KMS-11 (cell line): ENCODE data around the gene NHSL1.

Experiments
- H2AFZ ChIP-seq: fragments of 200-600 bp; sonication (generic); 2 replicates; pipeline ENCODE4 v1.6.1; 2016; ENCODE audit warnings: antibody characterized with exemption, mixed run types, low read depth
- H3K27ac ChIP-seq: fragments of 200-600 bp; sonication (generic); 2 replicates; pipeline ENCODE4 v1.6.1; 2016; ENCODE audit warnings: mild to moderate bottlenecking, mixed run types
- H3K27me3 ChIP-seq: fragments of 200-600 bp; sonication (generic); 2 replicates; pipeline ENCODE4 v1.6.1; 2017; ENCODE audit warnings: mild to moderate bottlenecking, low read depth, mixed run types, moderate library complexity; ENCODE audit not compliant: insufficient read depth
- H3K36me3 ChIP-seq: fragments of 200-600 bp; sonication (generic); 2 replicates; pipeline ENCODE4 v1.6.1; 2017; ENCODE audit warnings: mild to moderate bottlenecking, mixed run types; ENCODE audit not compliant: insufficient read depth
- H3K4me1 ChIP-seq: fragments of 200-600 bp; sonication (generic); 2 replicates; pipeline ENCODE4 v1.6.1; 2016; ENCODE audit warnings: mild to moderate bottlenecking, low read depth, mixed run types; ENCODE audit not compliant: poor library complexity, severe bottlenecking
- H3K4me2 ChIP-seq: fragments of 200-600 bp; sonication (generic); 2 replicates; pipeline ENCODE4 v1.7.0; 2016; ENCODE audit warnings: mild to moderate bottlenecking, mixed run types
- H3K4me3 ChIP-seq: fragments of 200-600 bp; sonication (generic); IDR thresholded peaks from 2 replicates; pipeline ENCODE4 v1.6.1; 2017; ENCODE audit warnings: low read depth, low read length, mixed read lengths; ENCODE audit not compliant: insufficient read depth
- H3K79me2 ChIP-seq: fragments of 200-600 bp; sonication (generic); 2 replicates; pipeline ENCODE4 v1.6.1; 2016; ENCODE audit warnings: low read depth, mixed run types; ENCODE audit not compliant: insufficient read depth
- H3K9ac ChIP-seq: fragments of 200-600 bp; sonication (generic); 2 replicates; pipeline ENCODE4 v1.6.1; 2016; ENCODE audit warnings: mild to moderate bottlenecking, mixed run types
- H4K20me1 ChIP-seq: fragments of 200-600 bp; sonication (generic); 2 replicates; pipeline ENCODE4 v1.6.1; 2016; ENCODE audit warnings: mild to moderate bottlenecking, mixed run types; ENCODE audit not compliant: insufficient read depth
- CTCF ChIP-seq: fragments of 200-600 bp; sonication (generic); conservative IDR thresholded peaks from 2 replicates; pipeline ENCODE4 v1.6.1; 2017; ENCODE audit warnings: low read depth, mild to moderate bottlenecking, antibody characterized with exemption, low read length, moderate library complexity, mixed read lengths

NHSL1 gene

GRCh38 chr6:138494312-138494711 is 5.0 kb downstream of the NHSL1 start:
- no peaks in the 10 kb centered on the region for H3K4me1 ChIP-seq
- H2AFZ ChIP-seq, result no peak overlapping the region
- H3K9ac ChIP-seq, result no peak overlapping the region
- H3K27ac ChIP-seq, result no peak overlapping the region
- no peaks in the 10 kb centered on the region for H4K20me1 ChIP-seq
- no peak overlapping the region for H3K4me3 ChIP-seq
- no peak for TF ChIP-seq CTCF
- H3K79me2 ChIP-seq, result no peaks in the 10 kb centered on the region
- no peaks in the 10 kb centered on the region for H3K36me3 ChIP-seq
- no peak overlapping the region for H3K4me2 ChIP-seq
- no peaks in the 10 kb centered on the region for H3K27me3 ChIP-seq

- H3K36me3 ChIP-seq, result no peaks in the 10 kb centered on the region
- no peak for TF ChIP-seq CTCF
- no peak overlapping the region for H3K27ac ChIP-seq
- H3K4me2 ChIP-seq, result no peak overlapping the region
- H3K4me3 ChIP-seq, result no peak overlapping the region
- H3K79me2 ChIP-seq, result no peaks in the 10 kb centered on the region
- H4K20me1 ChIP-seq, result no peaks in the 10 kb centered on the region
- no peaks in the 10 kb centered on the region for H3K4me1 ChIP-seq
- H3K27me3 ChIP-seq, result no peaks in the 10 kb centered on the region
- H3K9ac ChIP-seq, result no peak overlapping the region
- no peak overlapping the region for H2AFZ ChIP-seq
Measured at GRCh38 chr6:138493413-138493812, 5.9 kb downstream of the NHSL1 start.

- Histone ChIP-seq H2AFZ (no peak overlapping the region), H3K9ac (no peak overlapping the region), H3K27ac (no peak overlapping the region), H4K20me1 (no peaks in the 10 kb centered on the region), H3K4me2 (no peak overlapping the region), H3K79me2 (no peaks in the 10 kb centered on the region), H3K4me1 (no peaks in the 10 kb centered on the region), H3K36me3 (no peaks in the 10 kb centered on the region), H3K4me3 (no peak overlapping the region), H3K27me3 (no peaks in the 10 kb centered on the region)
- TF ChIP-seq CTCF, result no peak
Measured at GRCh38 chr6:138492871-138493270, 6.4 kb downstream of the NHSL1 start.

- H3K4me1 ChIP-seq, result no peaks in the 10 kb centered on the region
- TF ChIP-seq CTCF, result no peak
- H3K4me3 ChIP-seq, result no peak overlapping the region
- H4K20me1 ChIP-seq, result no peaks in the 10 kb centered on the region
- H3K27me3 ChIP-seq, result no peaks in the 10 kb centered on the region
- no peak overlapping the region for H3K4me2 ChIP-seq
- H3K79me2 ChIP-seq, result no peaks in the 10 kb centered on the region
- no peak overlapping the region for H3K27ac ChIP-seq
- H2AFZ ChIP-seq, result no peak overlapping the region
- no peaks in the 10 kb centered on the region for H3K36me3 ChIP-seq
- H3K9ac ChIP-seq, result no peak overlapping the region
Measured at GRCh38 chr6:138492113-138492512, 7.2 kb downstream of the NHSL1 start.

GRCh38 chr6:138491017-138491416 is 8.3 kb downstream of the NHSL1 start:
- Histone ChIP-seq H3K79me2 (no peaks in the 10 kb centered on the region), H3K4me2 (no peak overlapping the region), H3K4me3 (no peak overlapping the region), H2AFZ (no peak overlapping the region), H4K20me1 (no peaks in the 10 kb centered on the region), H3K9ac (no peak overlapping the region), H3K27me3 (no peaks in the 10 kb centered on the region), H3K27ac (no peak overlapping the region), H3K36me3 (no peaks in the 10 kb centered on the region), H3K4me1 (no peaks in the 10 kb centered on the region)
- TF ChIP-seq CTCF, result no peak
